SK-N-SH treated with all-trans-retinoic acid at 6 μM for 48 hours (cell line): Measurements from ENCODE around the gene LYL1.

Experiments
- CSRNP3 ChIP-seq: fragments of 250-450 bp; sonication (Bioruptor Pico); IDR thresholded peaks from 2 replicates; pipeline ENCODE4 v1.5.1; 2021; ENCODE audit warnings: mild to moderate bottlenecking, moderate library complexity
- GLIS3 ChIP-seq: fragments of 250-450 bp; sonication (Bioruptor Pico); IDR thresholded peaks from 2 replicates; pipeline ENCODE4 v1.5.0; 2020; ENCODE audit warnings: mild to moderate bottlenecking, moderate library complexity
- RARB ChIP-seq: fragments of 250-450 bp; sonication (Bioruptor Pico); IDR thresholded peaks from 2 replicates; pipeline ENCODE4 v1.8.0; 2021; ENCODE audit warnings: mild to moderate bottlenecking, moderate library complexity
- TOX ChIP-seq: fragments of 250-450 bp; sonication (Bioruptor Pico); IDR thresholded peaks from 2 replicates; pipeline ENCODE4 v1.8.0; 2021; ENCODE audit warnings: mild to moderate bottlenecking, moderate library complexity, borderline replicate concordance
- ZNF70 ChIP-seq: fragments of 450-650 bp; formaldehyde crosslinking; IDR thresholded peaks from 2 replicates; pipeline ENCODE4 v1.5.0; 2020; ENCODE audit warnings: mild to moderate bottlenecking, moderate library complexity

- TF ChIP-seq GLIS3 (CRISPR knock-in tag), result no peak
- TF ChIP-seq CSRNP3 (CRISPR knock-in tag), result no peak
- no peak for TF ChIP-seq TOX (CRISPR knock-in tag)
- TF ChIP-seq RARB (CRISPR knock-in tag), result no peak
- no peak for TF ChIP-seq ZNF70 (CRISPR knock-in tag)
These were observed 26.3 kb downstream of the LYL1 start for GRCh38 chr19:13076320-13076719.
